ENCODE results near the gene CTNNA3.

GRCh38 chr10:66940965-66941364, 755.0 kb downstream of the CTNNA3 start:
- TF ChIP-seq POLR2A (IDR thresholded peaks at IDR 0.05) = no peak
- TF ChIP-seq CTCF (IDR thresholded peaks at IDR 0.05) = no peak

Measured in lower leg skin (tissue), 3 donors.